LoVo (cell line): ENCODE measurements around the gene ATG7.
"Not testable (repeated sequence)": the region's sequence is repeated elsewhere in the genome, so short reads cannot be mapped to it uniquely, and the experiment has no call there.

Experiments
- DNase-seq: peaks from one replicate; pipeline ENCODE4 v3.0.0-alpha.2; 2016; ENCODE audit warnings: low spot score

The ATG7 gene

DNA sequence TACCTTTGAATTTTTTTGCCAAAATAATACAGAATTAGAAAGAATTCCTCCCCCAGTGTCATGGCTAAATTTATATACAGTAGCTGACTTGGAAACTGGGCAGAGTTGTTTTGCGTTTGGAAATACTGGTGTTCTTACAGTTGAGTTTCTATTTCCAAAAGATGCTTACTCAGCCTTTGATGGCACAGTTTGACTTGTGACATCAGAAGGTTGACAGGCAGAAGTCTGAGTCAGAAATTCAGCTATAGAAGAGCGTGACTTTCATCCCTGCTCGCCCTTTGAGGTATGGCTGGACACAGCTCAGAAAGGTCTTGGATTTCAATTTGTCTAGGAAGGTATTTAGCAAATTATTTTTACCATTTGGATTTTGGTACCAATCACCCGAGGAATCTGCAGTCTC is 195.7 kb downstream of the ATG7 start:
- no peak for DNase-seq

DNA sequence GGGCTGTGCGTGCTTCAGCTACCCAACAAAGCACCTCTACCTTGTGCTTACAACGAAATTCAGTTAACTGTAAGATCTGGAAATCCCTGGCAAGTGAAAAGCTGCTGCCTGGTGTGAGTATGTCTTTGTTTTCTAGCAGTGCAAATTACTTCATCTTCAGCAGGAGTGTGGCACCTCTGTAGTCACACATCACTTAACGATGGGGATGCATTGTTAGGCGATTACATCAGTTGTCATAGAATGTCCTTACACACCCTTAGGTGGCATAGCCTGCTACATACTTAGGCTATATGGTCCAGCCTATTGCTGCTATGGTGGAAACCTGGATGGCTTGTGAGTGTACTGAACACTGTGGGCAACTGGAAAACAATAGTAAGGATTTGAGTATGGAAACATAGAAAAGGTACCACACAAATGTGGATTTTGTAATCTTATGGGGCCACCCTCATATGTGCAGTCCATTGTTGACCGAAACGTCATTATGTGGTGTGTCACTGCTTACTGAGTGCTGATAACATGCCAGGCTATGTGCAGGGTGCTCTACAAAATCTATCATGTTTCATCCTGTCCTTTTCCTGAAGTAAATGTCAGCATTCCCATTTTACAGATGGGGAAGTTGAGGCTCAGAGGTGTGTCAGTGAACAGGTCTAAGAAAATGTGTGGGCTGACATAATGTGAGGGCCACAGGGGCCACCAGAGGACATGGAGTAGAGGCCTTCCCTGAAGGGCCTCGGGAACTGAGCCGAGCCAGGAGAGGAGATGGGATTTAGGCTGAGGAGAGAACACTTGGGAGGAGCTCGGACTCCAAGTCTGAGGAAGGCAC is 198.0 kb downstream of the ATG7 start:
- DNase-seq = no peak

DNA sequence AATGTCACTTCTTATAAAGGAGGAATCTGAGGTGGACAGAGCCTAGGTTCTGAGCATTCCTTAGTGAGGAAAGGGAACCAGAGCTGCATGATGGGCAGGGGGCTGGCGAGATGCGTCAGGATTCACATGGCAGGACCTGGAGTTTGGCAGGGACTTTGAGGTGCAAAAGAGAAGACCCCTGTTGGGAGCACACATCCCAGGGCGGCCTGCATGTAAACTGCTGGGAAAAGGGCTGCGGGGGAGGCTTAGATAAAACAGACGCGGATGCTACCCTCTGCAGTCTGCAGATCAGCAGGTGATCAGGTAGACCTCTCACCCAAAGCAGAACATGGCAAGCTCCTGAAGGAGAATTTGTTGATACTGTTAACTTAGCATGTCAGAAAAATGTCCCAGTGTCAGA is 203.1 kb downstream of the ATG7 start:
- DNase-seq = no peak

DNA sequence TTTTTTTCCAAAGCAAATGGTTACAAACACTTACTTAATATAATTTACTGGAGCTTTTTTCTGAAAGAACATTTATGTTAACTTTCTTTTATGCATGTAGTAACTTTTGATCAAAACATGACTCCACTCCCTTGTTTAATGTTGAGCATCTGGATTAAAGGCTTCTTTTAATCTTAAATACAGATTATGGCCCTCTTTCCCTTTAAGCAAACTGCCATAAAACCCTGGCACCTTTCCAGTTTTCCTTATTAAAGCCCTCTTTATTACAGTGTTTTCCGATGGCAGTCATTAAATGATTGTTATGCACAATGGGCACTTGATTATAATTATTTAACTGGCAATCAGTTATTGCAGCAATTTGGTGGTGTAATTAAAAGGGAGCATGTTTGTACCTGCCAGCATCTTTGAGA is 204.5 kb downstream of the ATG7 start:
- DNase-seq = peak; percentile 72

DNA sequence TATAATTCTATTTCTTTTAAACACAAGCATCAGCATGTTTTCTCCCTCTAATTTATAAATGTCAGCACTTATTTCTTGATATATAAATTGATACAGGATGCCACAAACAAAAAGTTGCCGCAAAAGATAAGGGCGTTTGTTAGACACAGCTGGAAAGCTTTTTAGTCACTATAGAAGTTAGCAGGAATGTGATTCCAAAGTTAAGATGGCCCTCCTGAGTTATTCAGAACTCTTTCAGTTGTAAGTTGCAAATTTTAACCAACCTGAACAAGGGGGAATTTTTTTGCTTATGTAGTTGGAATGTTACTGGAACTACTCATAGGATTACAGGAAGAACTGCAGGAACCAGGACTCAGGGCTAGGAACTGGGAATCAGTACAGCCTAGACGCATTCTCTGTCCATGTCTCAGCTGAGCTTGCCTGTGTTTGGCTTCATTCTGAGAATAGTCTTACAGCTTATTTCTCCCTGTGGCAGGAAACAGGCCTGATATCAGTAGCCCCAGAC is 205.3 kb downstream of the ATG7 start:
- DNase-seq = no peak

DNA sequence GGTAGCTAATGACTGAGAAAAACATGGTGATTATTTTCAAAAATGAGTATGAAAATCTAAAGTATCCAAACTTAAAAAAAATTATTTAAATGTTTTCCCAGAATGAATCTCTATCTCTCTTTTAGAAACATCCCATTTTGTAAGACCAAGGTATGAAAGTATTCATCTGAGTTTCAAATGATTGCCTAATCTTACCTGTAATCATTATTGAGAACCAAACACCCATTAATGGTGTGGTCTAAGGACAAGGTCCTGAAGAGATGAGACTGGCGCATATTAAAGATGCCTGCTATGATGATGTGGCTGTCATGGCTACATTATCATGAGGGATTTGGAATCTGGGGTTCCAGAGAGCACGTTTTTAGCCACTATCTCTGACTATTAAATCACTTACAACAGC is 206.0 kb downstream of the ATG7 start:
- no peak for DNase-seq

DNA sequence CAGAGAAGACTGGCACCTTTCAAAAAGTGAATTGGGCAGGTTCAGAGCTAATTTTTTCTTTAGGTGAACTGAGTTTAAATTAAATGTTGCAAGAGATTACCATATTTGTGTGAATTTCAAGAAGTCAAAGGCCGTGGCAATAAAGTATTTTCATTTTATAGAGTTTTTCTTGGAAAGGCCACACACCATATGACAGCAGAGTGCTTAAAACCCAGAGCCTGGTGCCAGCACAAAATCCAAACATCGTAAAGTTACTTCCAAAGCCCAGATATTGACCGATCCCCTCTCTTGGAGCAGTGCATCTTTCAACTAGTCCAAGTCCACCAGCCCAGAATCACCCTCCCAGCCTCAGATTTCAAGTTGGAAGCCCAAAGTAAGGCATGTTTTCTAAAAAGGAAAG is 207.0 kb downstream of the ATG7 start:
- DNase-seq = no peak

DNA sequence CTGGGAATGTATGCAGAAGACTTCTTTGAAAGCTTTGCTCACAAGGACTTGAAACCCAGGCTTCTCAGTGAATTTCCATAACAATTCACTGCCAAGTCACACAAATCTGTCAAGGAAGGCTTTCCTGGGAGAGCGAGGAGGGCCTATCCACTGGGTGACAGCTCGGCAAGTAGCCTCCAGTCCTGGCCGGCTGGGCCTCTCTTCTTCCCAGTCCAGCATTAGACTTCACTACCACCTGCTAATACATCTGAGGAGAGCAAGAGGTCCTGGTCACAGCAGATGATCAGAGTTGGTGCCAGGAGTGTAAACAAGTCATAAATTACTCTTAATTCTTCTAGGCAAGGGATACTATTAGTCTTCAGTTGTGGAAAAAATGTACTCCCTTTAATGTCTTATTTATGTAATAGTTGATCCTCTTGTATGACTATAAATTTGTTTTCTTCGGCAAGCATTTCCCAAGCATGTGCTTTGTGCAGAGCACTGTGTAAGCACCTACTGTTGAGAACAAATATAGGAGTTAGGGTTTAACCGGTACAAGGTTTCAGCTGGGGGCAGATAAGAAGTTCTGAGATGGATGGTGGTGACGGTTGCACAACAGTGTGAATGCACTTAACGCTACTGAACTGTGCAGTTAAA is 208.6 kb downstream of the ATG7 start:
- no peak for DNase-seq

DNA sequence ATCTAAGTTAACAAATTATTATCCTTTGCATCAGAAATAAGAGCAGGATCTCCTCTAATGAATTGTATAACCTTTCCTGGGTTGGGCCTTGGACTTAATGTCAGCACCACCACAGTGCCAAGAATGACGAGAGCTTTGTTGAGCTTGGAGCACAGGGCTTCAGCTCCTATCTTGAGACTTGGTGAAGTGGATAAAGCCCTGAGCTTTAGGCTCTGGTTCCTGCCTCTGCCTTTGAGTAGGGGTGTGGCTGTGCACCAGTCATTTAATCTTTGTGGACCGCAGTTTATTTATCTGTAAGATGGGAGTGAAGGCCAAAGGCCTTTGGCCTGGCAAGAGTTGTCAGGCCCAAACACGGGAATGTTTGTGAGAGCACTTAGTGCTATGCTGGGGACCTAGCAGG is 209.4 kb downstream of the ATG7 start:
- no peak for DNase-seq

DNA sequence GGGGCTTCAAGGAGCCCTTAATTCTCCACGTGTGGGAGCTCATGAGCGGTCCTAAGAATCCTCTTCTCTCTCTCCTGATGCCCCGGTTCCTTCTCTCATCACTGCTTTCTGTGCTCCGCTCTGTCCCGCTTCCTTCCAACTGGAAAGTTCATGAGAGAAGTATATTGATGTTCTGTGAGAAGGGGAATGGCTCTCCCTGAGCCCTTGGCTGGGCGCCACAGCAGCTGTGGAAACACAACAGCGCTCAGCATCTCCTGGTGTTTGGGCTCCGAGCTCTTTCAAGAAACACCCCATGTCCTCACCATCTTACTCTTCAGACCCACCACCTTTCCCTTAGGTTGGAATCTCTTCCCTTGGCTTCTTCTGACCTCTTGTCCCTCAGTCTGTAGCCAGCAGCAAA is 209.8 kb downstream of the ATG7 start:
- no peak for DNase-seq

DNA sequence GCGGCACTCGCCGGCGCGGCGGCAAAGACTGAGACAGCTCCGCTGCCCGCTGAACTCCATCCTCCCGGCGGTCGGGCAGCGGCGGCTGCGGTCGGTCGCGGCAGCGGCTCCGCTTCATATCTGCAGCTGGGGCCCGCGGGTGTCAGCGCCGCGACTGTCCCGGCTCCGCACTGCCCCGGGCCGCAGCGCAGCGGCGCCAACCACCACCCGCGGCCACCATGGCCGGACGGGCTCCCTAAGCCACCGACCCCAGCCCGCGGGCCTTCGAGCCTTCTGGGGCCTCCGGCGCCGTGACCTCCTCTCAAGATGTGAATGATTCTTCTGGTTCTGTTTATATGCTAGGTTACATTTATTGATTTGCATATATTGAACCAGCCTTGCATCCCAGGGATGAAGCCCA is 216.2 kb downstream of the ATG7 start:
- not testable (repeated sequence) for DNase-seq

DNA sequence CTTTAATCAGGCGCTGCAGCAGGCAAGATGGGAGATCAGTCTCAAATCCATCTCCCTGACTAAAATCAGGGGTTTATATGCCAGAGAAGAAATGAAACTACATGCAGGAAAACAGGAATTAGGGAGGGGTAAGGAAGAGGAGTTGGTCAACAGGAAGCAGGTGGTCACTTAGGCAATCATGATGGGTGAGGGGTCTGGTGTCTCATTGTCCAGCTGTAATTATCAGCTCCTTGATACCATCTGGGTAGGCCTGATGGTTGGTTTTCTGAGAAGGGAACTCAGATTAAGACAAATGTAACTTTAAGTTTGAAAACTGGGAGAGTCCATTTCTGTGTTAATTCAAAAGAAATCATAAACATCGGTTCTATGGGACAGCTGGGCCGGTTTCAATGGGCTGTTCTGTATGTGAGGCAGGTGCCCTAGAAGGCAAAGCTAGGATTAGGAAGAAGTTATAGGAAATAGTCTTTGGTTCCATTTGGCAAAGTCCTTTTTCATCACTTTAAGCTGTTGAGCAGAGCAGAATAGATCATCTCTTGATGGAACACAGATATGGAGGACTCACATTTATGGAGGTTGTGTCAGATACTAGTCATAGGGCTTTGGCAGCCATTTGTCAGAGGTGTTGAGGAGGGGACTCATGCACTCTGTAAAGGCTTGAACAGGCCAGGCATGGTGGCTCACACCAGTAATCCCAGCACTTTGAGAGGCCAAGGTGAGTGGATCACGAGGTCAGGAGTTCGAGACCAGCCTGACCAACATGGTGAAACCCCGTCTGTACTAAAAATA is 222.1 kb downstream of the ATG7 start:
- DNase-seq = no peak

DNA sequence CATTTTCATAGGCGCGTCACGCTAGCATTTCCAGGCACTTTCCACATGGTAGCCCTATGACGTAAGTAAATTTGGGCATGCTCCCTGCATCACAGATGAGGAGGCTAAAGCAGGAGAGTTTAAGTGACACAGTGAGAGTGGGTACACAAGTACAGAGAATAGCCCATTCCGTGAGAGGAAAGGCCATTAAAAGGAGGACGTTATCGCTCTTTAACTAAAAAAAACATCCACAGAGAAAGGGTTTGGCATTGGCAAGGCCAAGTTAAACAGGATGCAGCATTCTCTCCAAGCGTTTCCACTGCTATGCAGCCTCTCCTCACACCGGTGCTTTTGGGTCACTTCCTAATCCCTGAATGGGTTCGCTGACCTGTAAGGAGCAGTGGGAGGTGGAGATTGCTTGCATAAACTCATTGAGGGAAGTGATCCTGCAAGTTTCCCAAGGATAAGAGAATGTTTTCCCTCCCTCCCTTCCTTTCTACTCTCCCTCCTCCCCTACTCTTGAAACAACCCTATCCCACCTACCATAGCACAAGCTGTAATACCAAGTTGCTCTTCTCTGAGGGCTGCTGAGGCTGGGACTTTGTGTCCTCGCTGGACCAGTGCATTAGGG is 223.9 kb downstream of the ATG7 start:
- no peak for DNase-seq

DNA sequence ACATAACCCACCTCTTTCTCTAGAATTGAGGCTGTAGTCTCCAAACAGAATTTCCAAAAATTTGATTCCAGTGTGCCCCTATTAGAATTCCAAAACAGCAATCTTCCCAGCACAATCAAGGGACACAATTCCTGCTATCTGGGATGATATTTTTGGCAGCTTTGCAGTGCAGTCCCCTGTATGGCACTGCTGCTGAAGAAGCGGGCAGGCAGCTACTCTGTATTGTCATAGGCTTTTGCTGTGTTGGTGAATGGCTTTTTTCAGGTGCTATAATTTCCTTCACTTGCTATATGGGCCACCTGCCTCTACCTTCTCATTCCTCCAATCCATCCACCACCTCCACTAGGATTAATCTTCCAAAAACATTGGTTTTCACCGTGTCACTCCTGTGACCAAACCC is 226.0 kb downstream of the ATG7 start:
- DNase-seq = no peak

DNA sequence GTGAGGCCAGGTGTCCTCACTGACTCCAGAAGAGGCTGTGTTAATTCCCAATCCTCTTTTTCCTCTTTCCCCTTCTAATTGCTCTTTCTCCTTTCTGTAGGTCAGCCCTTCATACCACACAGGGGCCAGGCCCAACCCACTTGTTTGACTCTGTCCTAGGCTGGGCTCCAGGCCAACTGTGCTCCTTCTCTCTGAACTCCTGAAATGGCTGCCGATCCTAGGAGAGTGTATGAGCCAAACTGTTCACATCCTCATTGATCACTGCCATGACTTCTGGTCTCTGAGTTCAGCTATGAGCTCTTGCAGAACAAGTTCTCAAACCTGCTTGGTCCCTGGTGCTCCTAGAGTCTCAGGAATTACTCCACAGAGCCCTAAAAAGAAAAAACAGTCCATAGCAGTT is 226.4 kb downstream of the ATG7 start:
- peak; percentile 70 for DNase-seq

DNA sequence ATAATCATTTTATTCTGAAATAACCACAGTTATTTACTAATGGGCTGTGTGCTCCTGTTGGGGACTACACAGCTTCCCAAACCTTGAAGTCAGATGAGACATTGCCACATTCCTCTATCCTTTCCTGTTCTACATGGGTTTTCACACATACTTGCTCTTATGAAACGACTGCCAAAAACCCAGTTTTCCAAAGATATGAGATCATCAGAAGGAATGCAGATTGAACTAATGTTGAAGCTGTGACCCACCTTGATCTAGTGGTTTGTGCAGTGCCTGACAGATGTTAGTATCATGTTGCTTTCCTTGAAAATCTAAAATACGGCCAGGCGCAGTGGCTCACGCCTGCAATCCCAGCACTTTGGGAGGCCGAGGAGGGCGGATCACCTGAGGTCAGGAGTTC is 226.9 kb downstream of the ATG7 start:
- no peak for DNase-seq

DNA sequence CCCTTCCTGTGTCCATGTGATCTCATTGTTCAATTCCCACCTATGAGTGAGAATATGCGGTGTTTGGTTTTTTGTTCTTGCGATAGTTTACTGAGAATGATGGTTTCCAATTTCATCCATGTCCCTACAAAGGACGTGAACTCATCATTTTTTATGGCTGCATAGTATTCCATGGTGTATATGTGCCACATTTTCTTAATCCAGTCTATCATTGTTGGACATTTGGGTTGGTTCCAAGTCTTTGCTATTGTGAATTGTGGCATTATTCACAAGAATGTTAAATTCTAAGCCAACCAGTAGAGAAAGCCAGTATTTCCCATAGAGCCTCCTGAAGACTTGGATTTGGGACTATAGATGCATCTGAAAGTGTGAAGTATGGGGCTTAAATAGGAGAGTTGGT is 230.2 kb downstream of the ATG7 start:
- DNase-seq = not testable (repeated sequence)

DNA sequence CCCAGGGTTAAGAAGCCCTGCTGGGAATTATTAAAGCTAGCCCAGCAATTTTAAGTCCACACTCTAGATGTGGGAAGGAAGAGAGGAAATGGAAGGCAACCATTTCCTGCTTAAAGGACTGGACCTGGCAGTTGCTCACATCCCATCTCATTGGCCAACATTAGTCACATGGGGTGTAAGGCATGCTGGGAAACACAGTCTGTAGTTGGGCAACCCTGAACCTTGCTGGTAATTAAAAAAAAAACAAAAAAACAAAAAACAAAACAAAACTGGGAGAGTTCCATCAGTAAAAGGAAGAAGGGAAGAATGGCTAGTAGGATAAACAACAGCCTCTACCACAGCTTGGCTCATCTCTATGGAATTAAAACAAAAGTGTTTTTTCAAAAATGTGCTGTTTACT is 235.5 kb downstream of the ATG7 start:
- no peak for DNase-seq

DNA sequence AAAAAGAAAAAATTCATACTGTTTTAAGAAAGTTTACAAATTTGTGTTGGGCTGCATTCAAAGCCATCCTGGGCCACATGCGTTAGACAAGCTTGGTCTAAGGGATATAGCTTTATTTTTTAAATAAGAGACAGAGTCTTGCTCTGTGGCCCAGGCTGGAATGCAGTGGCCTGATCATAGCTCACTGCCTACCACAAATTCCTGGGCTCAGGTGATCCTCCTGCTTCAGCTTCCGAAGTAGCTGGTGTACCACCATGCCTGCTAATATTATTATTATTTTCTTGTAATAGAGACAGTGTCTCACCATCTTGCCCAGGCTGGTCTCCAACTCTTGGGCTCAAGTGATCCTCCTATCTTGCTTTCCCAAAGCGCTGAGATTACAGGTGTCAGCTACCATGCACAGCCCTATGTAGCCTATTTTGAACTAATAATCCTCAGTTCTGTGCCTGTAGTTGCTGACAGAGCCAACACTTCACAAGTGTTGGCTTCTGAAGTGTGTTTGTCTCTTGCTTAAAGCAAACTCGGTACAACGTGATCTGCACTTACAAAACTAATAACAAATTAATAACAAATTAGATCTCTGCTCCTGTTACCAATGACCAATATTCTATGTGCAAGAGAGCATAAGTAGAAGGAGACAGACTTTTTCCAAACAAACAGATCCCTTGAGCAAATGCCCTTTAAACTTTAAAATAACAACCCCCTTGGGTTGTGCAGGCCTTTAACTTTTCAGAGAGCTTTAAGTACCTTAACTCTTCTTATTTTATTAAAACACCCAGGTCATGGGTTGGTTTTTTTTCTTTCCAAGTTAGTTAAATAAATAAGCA is 236.4 kb downstream of the ATG7 start:
- no peak for DNase-seq

DNA sequence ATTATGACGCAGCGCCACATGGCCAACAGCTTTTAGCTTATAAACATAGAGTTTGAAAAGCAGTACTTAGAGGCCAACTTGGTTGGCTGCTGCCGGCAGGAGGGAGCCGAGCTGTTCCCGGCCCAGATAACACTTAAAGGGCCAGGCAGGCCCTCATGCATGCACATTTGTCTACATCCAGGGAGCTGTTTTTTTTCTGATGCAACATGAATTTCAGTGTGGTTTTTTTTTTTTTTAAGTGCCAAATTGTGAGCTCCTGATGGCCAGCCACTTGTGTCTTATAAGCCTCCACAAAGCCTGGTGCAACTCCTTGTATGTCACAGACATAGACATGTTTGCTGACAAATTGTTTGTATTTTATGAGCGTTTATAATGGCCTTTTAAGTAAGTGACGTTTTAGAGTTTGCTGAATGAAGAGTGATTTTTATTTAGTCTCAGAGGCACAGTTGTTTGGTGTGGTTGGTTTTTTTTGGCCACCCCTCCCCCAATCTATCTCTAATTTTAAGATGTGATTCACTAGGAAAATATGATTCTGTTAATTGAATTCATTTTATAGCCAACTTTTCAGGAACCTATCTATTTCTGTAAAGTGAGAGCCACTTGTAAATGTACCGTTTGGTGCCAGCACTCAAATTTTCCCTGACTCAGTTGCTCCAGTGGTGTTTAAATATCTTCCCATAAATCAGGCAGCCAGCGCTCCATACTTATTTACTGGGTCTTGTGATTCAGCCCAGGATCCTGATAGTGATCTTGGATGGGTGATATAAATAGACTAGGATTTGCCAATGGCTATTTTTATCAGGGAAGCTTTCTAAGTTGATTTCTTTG is 237.2 kb downstream of the ATG7 start:
- peak; percentile 15 for DNase-seq

DNA sequence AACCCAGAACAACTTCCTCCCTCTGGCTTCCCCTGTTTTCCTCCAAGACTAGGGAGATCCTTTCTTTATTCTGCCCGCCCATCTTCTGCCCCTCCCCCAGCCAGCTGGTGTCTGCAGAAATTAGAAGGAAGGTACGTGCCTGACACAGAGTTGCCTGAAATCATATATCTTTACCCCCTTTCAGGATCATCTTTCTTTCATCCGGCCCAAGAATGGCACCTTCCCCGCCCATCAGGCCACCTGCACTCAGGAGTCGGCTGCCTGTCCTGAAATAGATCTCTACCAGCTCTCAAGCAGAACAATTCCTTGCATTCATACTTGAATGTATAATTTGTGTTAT is 237.8 kb downstream of the ATG7 start:
- DNase-seq = no peak
